ENCODE measurements around the gene STARD4.

GRCh38 chr5:111488353-111488752, 24.0 kb downstream of the STARD4 start:
- TF ChIP-seq CTCF (IDR thresholded peaks at IDR 0.05), result no peak
- no peak for TF ChIP-seq POLR2A (IDR thresholded peaks at IDR 0.05)

Data from thyroid gland (tissue), 4 donors.